SHP77 (cell line): ENCODE results near the gene FAM110A.
A peak's percentile ranks its signal among the peaks of the same experiment; 100 is the strongest.
"Not testable (repeated sequence)": the region's sequence is repeated elsewhere in the genome, so short reads cannot be mapped to it uniquely, and the experiment has no call there.

Source experiments
- DNase-seq, 2 experiments: peaks; one replicate each; lab custom pipeline; 2025; lab: John Stamatoyannopoulos, UW

Gene FAM110A

GRCh38 chr20:833450-834150 is at the start of gene FAM110A:
Gene FAM110A (plus strand): TSS chr20:833715. CDS start chr20:844805, 11,090 bp downstream.
- DNase-seq = peak; percentile 96 to 97

- DNase-seq = no peak
Observed at GRCh38 chr20:787825-788224, 45.7 kb upstream of the FAM110A start.

- no peak for DNase-seq
Observed at GRCh38 chr20:791056-791455, 42.5 kb upstream of the FAM110A start.

- no peak for DNase-seq
Observed at GRCh38 chr20:792248-792647, 41.3 kb upstream of the FAM110A start.

- DNase-seq = no peak
Observed at GRCh38 chr20:796921-797320, 36.6 kb upstream of the FAM110A start.

GRCh38 chr20:798746-799145 is 34.8 kb upstream of the FAM110A start:
- not testable (repeated sequence) for DNase-seq

GRCh38 chr20:800026-800425 is 33.5 kb upstream of the FAM110A start:
- DNase-seq = not testable (repeated sequence)

GRCh38 chr20:801678-802077 is 31.8 kb upstream of the FAM110A start:
- no peak for DNase-seq

GRCh38 chr20:805713-806112 is 27.8 kb upstream of the FAM110A start:
- no peak for DNase-seq

GRCh38 chr20:811776-812434 is 21.6 kb upstream of the FAM110A start:
- not testable (repeated sequence) for DNase-seq

- not testable (repeated sequence) for DNase-seq
Observed at GRCh38 chr20:812435-812814, 21.1 kb upstream of the FAM110A start.

GRCh38 chr20:813390-813789 is 20.1 kb upstream of the FAM110A start:
- DNase-seq = no peak

- no peak for DNase-seq
Observed at GRCh38 chr20:815226-815625, 18.3 kb upstream of the FAM110A start.

GRCh38 chr20:815914-816606 is 17.5 kb upstream of the FAM110A start:
- DNase-seq = peak; percentile 39 to 53

GRCh38 chr20:818001-818664 is 15.4 kb upstream of the FAM110A start:
- no peak for DNase-seq

GRCh38 chr20:819680-820322 is 13.7 kb upstream of the FAM110A start:
- DNase-seq = no peak

- no peak for DNase-seq
Observed at GRCh38 chr20:820323-820953, 13.1 kb upstream of the FAM110A start.

GRCh38 chr20:821046-821730 is 12.3 kb upstream of the FAM110A start:
- no peak for DNase-seq

GRCh38 chr20:821731-822065 is 11.8 kb upstream of the FAM110A start:
- DNase-seq = no peak

- no peak for DNase-seq
Observed at GRCh38 chr20:822651-823573, 10.6 kb upstream of the FAM110A start.
